MM.1S (cell line): ENCODE data around the gene DMWD.

Experiments
- EZH2phosphoT487 ChIP-seq: fragments of 300-600 bp; sonication (generic); IDR thresholded peaks from 2 replicates; pipeline ENCODE4 v1.6.1; 2018; ENCODE audit warnings: antibody characterized with exemption, low read length
- TF ChIP-seq, protein P1 (sequence below): fragments of 300-600 bp; sonication (generic); IDR thresholded peaks from 2 replicates; pipeline ENCODE4 v1.5.1; 2016; ENCODE audit warnings: antibody characterized with exemption, low read length, mixed read lengths

DNA sequence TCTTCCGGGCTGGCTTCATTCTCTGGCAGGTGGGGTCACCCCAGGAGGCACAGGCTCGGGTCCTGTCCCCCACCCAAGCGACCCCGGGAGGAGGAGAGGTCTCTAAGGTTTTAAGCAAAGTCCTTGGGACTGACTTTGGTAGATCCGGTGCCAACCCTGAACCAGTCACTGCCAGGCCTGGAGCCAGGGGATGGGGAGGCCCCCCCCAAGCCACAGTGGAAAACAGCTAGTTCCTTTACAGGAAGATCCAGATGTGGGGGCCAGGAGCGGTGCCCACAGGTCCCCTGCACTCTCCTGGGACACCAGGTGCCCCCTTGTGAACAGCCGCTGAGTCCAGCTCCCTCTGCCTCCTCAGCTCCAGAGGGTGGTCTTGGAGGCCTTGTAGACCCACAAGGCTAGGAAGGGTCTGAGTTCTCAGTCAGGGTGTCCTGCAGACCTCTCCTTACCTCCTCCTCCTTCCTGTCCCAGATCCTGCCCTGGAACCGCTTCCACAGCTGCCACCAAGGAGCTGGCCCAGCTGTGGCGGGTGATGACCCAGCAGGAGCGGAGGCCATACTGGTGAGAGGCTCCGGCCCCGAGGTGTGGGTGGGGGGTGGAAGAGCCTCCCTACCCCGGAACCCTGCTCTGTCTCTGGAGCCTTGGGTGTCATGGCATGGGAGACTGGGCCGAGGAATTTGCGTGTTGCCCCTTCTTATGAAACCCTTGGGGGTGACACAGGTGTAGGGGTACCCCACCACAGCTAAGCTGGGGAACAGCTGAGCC lies 29.6 kb downstream of the DMWD start:
- TF ChIP-seq, protein P1, sequence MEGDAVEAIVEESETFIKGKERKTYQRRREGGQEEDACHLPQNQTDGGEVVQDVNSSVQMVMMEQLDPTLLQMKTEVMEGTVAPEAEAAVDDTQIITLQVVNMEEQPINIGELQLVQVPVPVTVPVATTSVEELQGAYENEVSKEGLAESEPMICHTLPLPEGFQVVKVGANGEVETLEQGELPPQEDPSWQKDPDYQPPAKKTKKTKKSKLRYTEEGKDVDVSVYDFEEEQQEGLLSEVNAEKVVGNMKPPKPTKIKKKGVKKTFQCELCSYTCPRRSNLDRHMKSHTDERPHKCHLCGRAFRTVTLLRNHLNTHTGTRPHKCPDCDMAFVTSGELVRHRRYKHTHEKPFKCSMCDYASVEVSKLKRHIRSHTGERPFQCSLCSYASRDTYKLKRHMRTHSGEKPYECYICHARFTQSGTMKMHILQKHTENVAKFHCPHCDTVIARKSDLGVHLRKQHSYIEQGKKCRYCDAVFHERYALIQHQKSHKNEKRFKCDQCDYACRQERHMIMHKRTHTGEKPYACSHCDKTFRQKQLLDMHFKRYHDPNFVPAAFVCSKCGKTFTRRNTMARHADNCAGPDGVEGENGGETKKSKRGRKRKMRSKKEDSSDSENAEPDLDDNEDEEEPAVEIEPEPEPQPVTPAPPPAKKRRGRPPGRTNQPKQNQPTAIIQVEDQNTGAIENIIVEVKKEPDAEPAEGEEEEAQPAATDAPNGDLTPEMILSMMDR, result no peak
- TF ChIP-seq EZH2phosphoT487, result no peak
